HG03439 (cell line): ENCODE measurements around the gene CSMD2.
A peak's percentile ranks its signal among the peaks of the same experiment; 100 is the strongest.

Experiments
- ATAC-seq: cut with Tn5 transposase; IDR thresholded peaks from one replicate; pipeline ENCODE4 v1.9.1; 2021; ENCODE audit warnings: mild to moderate bottlenecking, moderate library complexity; ENCODE audit not compliant: unreplicated experiment

The CSMD2 gene

DNA sequence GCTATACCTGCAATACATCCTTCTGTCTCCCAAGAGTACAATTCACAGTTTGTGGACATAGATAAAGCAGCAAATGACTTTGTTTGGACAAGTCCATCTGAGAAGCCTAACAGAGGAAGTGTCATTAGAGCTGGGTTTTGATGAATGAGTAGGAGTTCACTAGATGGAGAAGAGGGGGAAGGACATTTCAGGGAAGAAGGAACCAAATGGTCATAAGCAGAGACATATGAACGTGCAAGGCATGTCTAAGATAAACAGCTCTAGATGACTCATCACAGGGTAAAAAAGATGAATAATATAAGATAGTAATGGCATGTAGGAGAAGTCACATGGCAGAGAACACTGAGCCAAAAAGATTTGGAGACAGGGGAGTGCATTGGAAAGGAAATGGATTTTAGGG is 246.7 kb downstream of the CSMD2 start:
- ATAC-seq: no peak

- ATAC-seq: no peak
Measured at GRCh38 chr1:33916786-33917185, 248.2 kb downstream of the CSMD2 start.

DNA sequence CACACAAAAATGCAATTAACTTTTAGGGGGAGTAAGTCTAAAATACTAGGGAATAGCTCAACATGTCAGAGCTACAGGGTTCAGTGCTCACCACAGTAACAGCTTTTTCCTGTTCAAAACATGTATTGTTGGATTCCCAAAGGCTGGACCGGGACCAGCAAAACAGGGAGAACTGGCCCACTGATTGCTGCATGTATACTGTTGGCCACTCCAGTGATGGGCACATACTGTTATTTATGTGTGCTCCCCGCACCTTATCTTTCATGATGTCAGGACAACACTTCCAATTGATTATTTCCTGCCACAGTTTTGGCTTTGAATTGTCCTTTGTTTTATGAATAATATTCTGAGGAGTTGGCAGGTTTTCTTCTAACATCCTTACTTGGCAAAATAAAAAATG is 250.5 kb downstream of the CSMD2 start:
- ATAC-seq: no peak

DNA sequence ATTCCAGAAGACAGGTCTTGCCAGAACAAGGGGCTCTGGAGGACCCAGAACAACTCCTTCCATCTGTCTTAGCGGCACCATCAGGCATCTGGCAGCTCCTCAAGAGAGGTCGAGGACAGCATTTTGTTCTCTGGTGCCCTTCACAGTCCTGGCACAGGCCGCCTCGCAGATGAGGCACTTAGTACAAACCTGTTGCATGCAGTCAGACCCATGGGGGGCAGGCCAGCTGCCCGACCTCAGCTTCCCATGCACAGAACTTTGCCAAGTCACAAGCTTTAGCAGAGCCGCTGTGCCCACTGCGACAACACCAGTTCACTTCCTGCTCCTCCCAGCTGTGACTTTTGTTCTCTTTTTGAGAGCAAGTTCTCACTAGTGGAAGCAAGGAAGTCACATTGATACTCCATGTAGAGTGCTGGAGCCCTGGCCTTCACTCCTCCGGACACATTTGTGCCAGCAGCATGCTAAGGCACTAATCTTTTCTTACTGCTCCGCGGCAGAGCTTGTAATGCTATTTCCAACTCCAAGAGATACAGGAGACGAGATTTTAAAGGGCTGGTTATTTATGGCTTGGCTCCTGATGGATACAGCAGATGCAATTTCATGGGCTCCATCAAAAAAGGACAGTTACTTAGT is 256.6 kb downstream of the CSMD2 start:
- ATAC-seq: no peak

GRCh38 chr1:33906156-33906555 is 258.9 kb downstream of the CSMD2 start:
- ATAC-seq: no peak

DNA sequence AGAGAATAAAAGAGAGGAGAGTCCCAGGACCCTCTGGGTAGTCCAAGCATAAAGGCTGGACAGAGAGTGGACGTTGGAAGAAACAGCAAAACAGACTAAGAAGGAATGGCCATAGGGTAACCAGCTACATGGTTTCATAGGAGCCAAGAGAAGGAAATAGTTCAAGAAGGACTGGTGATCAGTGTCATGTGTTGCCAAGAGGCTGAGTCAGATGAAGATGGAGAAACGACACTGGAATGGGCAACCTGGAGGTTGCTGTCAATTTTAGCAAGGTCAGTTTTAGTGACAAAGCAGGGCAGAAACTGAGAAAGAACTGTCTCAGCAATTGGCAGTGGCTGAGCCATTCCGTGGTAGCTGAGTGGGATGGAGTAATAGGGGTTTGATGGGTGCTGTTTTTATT is 259.8 kb downstream of the CSMD2 start:
- ATAC-seq: no peak

GRCh38 chr1:33903210-33903589 is 261.8 kb downstream of the CSMD2 start:
- ATAC-seq: peak; percentile 48

DNA sequence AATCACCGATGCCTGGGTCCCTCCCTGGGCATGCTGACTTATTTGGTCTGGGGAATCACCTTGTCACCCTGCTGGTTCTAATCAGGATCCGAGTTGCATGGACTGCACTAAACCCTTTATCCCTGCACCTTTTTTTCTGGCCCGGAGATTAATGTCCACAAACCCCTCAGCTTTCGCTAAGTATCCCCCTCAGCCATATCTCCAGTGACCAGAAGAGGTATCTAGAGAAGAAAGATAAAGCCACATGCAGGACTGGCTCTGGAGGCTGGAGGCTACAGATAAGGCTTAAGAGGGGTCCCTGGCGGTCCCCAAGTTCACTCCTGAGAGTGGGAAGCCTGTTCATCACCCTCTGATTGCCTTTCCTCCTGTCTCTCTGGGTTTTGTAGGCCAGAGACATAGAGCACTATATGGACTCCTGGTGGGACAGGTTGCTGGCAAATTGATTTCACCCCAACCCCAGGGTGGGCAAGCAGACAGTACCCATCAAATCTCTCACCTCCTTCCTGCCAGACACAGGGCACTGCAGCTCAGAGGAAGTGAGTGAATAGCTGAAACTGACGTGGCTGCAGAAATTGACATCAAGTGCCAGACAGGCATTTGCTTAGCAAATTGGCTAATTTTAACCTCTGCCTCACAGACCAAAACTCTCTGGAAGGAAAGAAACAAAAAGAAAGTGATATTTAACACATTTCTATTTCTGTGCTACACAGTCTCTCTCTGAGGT is 262.4 kb downstream of the CSMD2 start:
- peak; percentile 69 for ATAC-seq

- no peak for ATAC-seq
Measured at GRCh38 chr1:33899746-33900145, 265.3 kb downstream of the CSMD2 start.

DNA sequence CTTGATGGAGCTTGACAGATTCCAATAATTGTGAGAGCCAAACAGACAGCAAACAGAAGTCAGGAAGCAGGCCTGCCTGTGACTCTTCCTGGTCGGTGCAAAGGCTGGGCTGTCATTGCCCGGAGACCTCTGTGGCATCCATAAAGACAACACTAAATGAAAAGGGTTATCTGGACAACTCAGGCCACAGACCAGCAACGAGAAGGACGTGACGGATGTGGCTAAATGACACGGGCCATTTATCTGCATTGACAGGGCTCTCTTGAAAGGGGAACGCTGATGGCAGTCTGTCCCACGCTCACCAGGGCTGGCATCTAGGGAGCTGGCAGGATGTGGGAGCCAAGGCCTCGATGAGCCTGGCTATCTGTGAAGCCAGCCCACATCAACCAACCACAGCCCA is 266.1 kb downstream of the CSMD2 start:
- no peak for ATAC-seq

GRCh38 chr1:33898406-33898805 is 266.6 kb downstream of the CSMD2 start:
- ATAC-seq: no peak

DNA sequence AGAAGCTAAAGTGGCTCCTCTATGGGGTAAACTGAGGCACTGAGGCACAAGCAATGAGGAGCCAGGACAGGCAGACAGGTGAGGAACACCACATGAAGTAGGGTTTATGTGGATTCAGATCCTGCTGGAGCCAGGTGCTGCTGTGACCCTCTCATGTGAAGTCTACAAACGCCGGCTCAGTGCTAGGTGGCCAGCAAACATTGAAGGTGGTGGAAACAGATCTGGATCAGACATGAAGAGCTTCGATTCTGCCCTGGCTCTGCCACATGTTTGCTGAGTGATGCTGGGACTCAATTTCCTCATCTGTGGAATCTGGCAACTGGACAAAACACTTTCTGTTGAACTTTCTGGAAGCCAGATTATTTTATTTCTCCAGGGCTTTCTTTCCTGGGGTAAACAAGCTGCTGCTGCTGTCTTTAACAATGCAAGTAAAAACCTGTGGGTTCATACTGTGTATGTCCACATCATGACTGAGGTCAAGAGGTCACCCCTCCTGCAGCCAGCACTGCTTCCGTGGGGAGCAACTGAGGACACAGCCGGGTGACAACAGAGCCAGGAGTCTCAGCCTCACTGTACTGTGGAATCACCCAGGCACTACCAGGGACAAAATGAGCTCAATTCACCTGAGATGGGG is 267.8 kb downstream of the CSMD2 start:
- no peak for ATAC-seq

- ATAC-seq: no peak
Measured at GRCh38 chr1:33895976-33896375, 269.1 kb downstream of the CSMD2 start.

GRCh38 chr1:33895396-33895795 is 269.6 kb downstream of the CSMD2 start:
- no peak for ATAC-seq

GRCh38 chr1:33893147-33893830 is 271.7 kb downstream of the CSMD2 start:
- no peak for ATAC-seq

DNA sequence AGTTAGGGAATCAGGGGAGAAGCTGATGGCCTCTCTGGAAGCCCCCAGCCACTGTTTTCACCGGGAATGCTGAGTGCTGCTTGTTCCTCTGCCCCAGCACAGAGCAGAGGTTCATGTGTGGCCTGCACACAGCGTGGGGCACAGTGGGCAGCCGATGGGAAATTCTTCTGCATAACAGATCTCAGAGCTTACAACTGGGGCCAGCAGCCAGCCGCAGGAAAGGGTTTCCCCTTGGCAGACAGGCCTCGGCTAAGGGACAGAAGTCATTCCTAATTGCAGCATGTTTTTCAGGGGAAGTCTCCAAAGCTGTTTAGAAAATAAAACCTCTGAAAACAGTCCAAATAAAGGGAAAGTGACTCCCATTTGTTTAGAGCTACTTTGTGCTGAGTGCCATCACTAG is 278.5 kb downstream of the CSMD2 start:
- ATAC-seq: no peak

DNA sequence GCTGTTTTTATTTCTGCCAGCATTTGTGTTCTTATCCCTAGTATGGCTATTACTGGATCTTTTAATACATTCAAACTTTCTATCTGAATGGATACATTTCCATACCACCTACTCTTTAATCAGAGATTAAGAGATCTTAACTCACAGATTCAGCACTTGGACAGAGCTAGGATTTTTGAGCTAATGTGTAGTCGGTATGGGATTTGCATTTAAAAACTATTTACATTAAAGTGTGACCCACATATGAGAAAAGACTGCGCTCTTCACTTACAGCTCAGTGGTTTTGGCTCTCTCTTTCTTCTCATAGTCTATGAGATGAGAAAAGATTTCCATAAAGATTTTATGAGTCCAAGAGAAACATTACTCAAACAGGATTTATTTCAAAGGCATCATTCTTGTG is 284.7 kb downstream of the CSMD2 start:
- ATAC-seq: no peak

DNA sequence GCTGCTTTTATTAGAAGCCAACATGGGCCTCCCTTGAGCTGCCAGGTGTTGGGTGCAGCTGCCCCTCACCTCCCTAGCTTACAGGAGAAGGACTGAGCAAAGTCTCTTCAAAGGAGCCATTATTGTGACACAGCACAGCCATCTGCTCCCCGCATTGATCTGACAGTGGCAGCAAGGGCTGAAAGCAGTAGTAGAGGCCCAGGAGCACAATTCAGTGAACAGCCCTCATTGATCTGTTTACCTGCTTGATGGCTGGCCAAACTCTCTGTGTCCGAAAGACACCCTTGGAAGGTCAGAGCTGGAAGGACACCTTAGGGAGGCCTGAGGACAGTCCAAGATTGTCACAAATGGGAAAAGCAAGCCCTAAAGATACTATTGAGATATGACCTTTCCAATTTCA is 286.6 kb downstream of the CSMD2 start:
- no peak for ATAC-seq

- no peak for ATAC-seq
Measured at GRCh38 chr1:33876970-33877650, 287.9 kb downstream of the CSMD2 start.

- no peak for ATAC-seq
Measured at GRCh38 chr1:33875862-33876261, 289.2 kb downstream of the CSMD2 start.

DNA sequence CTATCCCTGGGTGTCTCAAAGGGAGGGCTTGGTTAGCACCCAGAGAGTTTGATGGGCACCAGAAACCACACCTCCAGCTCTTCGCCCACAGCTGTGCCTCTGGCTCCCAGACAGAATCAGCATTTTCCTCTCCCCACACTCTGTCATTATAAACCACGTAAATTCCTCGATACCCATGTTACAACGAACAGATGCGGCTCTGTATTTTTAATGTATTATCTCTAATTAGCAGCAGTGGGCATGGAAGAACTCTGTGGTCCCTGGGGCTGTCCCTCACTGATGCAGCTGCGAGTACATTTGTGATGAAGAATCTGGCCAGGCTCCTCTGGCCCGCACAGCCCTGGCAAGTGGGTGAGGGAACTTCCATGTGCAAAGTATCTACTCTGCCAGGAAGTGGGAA is 290.4 kb downstream of the CSMD2 start:
- ATAC-seq: no peak
